IPS-18c (cell line): ENCODE results near the gene LHFPL2.

Source experiments
- H3K4me3 ChIP-seq: 2 replicates; pipeline ENCODE4 v1.7.0; 2013; ENCODE audit warnings: low read depth, mild to moderate bottlenecking, low read length, moderate library complexity; ENCODE audit not compliant: insufficient read depth
- H3K9me3 ChIP-seq: one replicate; pipeline ENCODE4 v1.6.1; 2013; ENCODE audit warnings: mild to moderate bottlenecking, low read length, moderate library complexity; ENCODE audit not compliant: control insufficient read depth, insufficient read depth

The LHFPL2 gene

DNA sequence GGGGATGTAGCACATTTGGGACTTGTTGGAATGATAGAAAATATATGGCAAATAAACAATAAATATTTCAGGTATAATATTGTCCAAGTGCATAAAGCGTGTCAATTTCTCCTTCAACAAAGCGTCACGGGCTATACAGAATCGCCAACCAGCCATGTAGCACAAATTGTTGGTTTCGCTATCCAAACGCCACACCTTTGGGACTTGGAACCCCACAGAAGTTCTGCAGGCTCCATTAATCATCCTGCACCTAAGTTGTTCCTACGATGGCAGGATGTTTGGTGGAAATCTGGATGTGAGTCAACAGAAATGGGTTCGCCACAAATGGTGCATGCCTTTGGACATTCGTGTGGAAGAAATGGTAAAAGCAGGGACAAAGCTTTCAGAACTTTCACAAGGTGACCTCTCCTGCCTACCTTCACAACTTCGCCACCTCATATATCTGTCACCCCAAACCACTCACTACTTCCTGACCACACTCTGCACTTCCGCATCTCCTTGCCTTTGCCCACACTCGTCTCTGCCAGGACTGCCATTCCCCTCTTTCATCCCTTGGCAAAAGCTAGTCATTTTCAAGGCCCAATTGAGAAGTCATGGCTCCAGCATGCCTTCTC, 95.7 kb downstream of the LHFPL2 start:
- Histone ChIP-seq H3K9me3 (no peaks in the 10 kb centered on the region), H3K4me3 (no peak overlapping the region)

DNA sequence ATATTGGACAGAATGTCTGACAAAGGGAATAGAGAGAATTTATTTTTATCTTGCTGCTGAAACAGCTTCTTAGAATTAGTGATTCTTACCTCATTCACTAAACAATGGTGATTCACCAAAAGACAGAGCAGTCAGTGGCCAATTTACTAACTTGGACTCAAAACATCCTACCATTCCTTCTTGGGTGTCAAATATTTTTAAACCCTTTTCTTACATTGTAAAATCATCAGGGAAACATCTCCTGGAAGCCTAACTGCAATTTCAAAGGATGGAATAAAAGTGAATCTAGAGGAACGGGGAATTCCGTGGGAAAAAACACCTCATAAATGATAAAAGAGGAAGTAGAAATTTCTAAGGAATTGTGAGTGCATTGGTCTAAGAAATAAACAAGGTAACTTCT, 97.7 kb downstream of the LHFPL2 start:
- Histone ChIP-seq H3K9me3 (no peaks in the 10 kb centered on the region), H3K4me3 (no peak overlapping the region)

DNA sequence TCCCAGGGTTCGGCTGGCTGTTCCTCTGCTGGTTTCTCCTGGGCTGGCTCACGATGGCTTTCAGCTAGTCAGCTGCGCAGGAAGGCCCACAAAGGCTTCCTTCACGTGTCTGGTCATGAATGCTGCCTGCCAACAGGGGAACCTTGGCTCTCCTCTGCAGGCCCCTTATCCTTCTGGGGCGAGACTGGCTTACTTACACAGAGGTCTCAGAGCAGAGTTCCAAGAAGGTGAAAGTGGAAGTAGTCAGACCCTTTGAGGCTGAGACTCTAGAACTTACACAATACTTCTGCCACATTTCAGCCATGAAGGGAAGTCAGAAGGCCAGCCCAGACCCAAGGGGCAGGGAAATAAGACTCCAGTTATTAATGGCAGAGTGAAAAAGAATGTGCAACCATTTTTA, 99.5 kb downstream of the LHFPL2 start:
- H3K4me3 ChIP-seq, result no peak overlapping the region

DNA sequence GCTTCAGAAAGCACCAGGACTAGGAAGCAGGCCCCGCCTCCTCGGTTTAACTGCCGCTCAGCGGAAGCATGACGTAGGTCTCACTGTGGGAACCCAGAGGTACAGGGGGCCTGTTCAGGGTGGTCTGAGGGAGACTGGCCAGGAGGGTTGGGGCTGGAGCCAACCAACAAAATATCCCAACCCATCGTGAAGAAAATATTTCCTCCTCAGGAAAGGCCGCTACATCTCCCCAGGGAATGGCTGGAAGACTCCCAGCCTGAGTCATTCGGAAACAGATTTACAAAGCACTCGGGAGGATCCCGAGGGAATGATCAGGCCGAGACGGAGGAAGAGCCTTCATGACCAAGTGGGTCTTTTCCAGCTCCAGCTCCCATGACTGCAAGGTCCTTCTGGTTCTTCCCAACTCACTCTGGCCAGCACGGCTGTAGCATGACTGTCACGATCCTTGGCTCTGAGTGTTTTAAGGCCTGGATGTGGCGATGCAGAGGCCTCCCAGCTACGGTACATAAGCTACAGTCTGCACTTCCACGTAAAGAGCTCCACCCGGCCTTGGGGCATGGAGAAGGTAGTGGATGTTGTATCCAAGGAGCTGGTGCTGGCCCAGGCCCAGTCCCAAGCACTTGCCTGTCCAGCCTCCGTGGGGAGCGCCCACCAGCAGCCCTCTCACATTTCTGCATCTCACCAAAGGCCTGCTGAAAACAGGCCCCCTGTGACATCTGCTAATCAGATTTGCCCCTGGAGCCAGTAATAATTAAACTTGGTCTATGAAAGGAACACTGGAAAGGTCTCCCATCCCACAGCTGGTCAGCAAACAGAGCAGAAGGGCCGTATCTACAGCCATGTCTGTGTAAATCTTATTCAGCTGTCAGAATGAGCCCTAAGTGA, 100.6 kb downstream of the LHFPL2 start:
- Histone ChIP-seq H3K4me3 (no peak overlapping the region), H3K9me3 (no peaks in the 10 kb centered on the region)

More for the DNA sequence above, 99.5 kb downstream of the LHFPL2 start:
- H3K9me3 ChIP-seq, result no peaks in the 10 kb centered on the region

DNA sequence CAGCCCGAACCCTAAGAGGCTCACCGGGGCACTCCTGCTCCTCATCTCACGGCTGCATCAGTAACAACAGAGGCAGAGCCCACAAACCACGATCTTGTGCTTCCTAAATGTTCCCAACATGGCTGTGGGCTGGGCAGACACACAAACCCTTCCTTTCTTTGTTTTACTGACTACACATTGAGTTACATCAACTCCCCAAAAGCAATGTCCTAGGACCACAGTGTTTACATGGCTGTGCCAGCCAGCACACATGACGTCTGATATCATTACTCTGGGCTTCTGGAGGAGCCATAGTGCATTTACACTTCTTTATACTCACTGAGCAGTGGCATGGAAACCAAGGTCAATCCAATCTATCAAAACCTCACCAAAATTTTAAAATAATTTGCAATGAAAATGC, 101.4 kb downstream of the LHFPL2 start:
- no peak overlapping the region for H3K4me3 ChIP-seq
- H3K9me3 ChIP-seq, result no peaks in the 10 kb centered on the region

DNA sequence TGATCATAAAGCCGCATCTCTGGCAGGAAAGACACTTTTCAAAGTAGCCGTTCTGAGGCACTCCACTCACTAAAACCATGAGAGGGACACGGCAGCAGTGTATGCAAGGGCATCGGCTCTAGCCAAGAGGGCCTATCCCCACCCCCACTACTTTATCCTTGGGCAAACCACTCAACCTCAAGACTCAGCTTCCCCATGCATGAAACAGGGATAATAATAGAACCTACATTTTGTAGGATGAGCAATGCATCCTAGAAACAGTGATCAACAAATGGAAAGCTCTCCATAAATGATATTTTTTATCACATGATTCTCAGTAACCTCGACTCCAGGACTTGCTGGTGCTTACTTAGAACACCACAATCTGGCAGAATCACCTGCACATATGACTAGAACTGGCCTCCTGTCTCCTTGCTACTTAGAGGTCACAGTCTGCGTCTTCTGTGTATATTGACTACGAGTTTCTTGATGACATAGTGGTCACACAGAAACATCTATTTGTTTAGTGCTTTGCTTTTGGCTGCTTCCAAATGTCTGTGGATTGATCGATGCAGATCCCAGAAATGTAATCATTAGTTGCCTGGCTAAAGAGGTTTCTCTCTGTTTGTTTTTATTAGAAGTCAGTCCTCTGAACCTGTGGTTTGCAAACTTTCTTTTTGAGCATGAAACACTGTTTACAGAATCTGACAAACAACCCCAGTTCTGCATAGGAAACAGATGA, 102.1 kb downstream of the LHFPL2 start:
- no peaks in the 10 kb centered on the region for H3K9me3 ChIP-seq
- no peak overlapping the region for H3K4me3 ChIP-seq

DNA sequence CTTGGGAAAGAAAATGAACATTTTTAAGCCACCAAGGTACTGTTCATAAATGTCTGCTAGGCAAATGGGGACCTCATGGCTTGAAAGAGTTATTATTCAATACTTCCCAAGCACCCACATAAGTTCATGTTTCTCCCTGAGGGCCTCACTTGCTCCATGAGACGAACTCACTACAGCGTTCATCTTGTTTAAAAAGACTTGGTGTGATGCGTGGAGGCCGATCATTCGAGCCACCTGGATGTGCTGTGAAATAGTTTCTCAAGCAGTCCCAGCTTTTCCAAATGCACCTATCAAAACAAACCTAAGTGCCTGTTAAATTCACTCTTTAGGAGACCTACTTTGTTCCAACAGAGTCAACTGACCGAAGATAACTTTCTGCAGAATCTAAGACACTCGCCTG, 103.2 kb downstream of the LHFPL2 start:
- Histone ChIP-seq H3K4me3 (no peak overlapping the region), H3K9me3 (no peaks in the 10 kb centered on the region)

DNA sequence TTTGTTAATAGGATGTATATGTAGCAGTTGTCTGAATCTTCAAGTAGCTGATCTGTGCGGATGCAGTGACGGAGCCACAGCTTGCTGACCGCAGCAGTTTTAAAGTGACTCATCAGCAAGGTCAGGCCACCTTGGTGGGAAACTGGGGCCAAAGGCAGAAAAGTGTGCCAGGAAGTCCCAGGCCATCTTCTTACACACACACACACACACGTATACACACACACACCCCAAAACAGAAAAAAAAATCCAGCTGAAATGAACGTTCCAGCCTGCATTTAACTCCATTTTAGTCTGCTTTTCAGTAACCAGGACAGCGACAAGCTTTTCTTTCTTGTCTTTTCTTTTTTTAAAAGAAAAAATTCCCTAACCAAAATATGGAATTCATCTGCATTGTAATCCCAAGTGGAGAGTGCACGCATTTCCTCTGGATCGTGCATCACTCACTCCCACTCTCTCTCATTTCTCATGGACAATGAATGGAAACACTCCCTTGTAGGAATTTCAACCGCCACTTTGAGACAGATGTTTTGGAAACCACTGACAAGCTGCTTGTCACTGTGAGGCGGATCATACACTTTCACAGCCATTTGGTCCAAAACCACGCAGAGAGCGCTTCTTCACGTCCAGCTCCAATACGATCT, 103.9 kb downstream of the LHFPL2 start:
- Histone ChIP-seq H3K4me3 (no peak overlapping the region), H3K9me3 (no peaks in the 10 kb centered on the region)

DNA sequence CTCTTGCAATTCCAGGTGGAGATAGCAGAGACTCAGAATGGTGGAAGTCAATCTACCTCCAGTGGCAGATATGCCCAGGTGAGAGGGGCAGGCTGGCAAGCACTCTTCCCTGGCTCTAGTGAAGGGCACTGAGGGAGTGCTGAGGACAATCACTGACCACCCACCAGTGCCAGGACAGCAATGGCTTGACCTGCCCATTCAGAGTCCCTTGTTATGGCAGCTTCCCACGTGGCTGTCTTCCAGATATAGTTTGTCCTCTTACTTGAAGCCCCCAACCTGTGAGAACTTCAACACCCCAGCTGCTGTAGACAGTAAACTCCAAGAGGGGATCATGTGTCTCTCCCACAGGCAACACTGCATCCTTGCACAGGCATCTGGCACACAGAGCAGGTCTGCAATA, 104.7 kb downstream of the LHFPL2 start:
- H3K9me3 ChIP-seq, result no peaks in the 10 kb centered on the region
- H3K4me3 ChIP-seq, result no peak overlapping the region

DNA sequence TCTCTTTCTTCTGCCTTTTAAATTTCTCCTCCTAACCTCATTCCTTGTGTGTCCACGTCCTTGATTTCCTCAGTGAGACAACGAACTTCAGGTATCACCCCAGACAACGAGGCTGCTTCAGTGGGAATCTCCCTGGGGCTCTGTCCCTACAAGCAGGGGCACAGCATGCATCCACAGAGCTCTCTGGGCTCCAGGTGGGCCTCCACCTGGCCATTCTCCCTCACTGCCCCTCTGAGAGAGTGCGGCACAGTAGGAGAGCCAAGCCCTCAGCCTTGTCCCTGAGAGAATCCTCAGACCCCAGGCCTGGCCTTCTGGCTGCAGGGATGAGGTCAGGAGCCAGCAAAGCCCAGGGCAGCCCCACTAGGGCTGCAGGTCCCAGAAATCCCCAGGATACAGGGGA, 105.3 kb downstream of the LHFPL2 start:
- no peak overlapping the region for H3K4me3 ChIP-seq
- H3K9me3 ChIP-seq, result no peaks in the 10 kb centered on the region

DNA sequence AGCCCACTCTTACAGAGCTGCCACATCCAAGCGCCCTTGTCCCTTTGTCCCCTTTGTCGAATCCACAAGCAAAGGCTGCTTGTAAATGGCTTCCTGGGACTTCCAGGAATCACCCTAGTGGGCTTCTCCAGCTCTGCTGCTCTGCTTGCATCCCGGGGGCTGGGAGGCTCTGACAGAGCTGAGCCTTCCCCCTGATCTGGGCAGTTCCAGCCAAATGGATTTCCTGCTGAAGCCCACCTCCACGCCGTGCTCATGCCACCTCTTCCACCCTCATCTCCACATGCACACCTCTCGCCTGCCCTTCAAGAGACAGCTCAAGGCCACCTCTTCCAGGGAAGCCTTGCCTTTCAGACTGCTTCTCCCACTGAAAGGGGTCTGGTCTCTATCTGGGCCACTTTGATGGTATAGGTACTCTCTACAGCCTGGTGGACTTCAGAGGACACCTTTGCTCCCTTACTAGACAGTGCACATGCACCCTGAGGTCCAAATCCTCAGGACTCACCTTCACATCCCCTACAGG, 106.2 kb downstream of the LHFPL2 start:
- Histone ChIP-seq H3K4me3 (no peak overlapping the region), H3K9me3 (no peaks in the 10 kb centered on the region)

DNA sequence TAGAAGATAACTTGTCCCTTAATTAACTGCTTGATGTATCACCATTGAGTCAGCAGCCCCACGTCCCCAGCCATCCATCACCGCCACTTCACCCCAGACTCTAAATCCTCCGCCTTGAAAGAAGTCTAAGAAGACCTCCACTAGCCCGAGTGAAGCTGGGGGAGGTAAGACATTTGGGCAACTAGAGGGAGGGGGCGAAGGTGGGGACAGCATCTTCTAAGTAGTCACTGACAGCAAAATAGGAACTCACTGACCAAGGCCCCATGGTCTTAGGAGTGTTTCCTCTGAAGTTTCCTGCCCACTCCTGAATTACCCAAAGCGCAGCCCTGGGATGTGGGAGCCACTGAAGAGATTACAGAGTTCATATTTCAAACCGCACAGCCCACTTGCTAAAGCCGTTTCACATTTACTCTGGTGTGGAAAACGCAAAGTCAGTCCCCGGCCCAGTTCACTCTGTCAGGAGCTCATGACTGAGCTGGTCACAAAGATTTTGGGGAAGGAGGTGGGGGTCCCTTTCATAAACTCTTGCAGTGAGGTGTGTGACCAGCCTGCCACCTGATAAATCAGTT, 107.4 kb downstream of the LHFPL2 start:
- Histone ChIP-seq H3K9me3 (no peaks in the 10 kb centered on the region), H3K4me3 (no peak overlapping the region)

DNA sequence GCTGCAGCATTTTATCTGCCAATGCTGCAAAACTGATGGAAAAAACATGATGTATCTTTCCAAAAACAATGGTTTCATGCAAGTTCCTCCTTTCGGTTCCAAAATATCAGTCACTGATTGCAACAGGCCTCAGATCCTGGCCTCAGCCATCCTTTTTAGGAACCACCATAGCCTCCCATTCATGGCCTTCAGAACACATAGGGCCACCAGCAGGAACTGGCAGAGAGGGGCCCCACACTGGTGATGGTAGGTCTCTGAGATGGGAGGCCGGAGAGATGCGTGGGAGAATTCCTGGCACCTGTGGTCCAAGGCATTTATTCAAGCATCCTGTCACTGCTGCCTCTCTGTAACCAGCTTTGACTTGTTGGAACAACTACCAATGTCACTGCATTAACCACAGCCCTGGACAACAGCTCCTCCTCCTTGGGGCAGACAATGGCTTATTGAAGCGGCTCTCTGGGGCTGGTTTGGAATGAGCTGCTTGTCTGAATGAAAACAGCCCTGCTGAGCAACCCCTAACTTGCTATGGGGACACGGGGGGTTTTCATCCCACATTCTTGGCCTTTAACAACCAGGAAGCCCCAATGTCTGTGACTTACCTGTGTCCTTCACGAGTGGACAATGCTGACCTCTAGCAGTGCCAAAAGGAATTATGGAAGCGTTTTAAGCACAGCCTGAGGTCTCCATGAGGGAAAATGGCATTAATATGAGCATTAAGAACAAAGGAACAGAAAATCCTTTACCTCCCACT, 108.1 kb downstream of the LHFPL2 start:
- no peak overlapping the region for H3K4me3 ChIP-seq
- no peaks in the 10 kb centered on the region for H3K9me3 ChIP-seq

DNA sequence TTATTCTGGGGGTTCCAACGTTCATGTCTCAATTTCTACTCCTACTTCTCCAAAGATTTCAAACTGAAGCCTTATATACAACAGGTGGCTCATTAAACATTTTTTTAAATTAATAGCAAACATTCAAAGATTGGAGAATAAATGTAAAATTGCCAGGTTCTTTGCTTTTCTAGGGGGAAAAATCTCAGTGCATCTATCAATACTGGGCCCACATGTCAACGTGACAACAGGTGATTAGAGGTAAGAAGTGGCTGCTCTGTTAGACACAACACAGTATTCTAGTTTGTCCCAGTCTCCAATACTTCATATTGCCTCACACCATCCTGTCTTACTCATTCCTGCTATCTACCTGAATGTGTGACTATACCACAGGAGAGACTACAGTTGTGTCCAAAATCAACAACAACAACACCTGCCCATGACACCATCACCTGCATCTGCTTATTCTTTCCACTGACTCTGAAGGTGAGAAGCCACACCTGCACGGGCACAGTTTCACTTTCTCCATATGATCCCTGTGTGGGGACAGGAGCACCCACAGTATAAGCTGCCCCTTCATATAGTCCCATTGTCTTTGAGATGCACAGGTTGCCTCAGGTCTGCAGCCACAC, 110.2 kb downstream of the LHFPL2 start:
- H3K4me3 ChIP-seq, result no peak overlapping the region

DNA sequence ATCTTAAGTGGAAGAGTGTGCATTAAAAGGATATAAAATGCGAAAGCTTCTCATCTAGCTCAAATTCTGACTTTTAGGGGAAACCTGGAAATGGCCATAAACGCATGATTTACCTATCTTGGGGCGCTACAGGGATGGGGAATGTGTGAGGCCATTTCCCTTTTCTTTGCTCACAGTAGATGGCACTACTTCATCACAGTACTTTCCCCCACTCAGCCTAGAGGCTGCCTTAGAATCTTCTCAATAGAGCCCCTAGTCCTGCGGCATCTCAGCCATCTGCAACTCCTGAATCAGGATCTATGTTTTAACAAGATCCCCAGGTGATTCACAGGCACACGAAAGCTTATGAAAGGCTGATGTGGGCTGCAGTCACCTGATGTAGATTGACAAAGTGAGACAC, 110.8 kb downstream of the LHFPL2 start:
- no peaks in the 10 kb centered on the region for H3K9me3 ChIP-seq
- no peak overlapping the region for H3K4me3 ChIP-seq

More for the DNA sequence above, 110.2 kb downstream of the LHFPL2 start:
- H3K9me3 ChIP-seq, result no peaks in the 10 kb centered on the region

DNA sequence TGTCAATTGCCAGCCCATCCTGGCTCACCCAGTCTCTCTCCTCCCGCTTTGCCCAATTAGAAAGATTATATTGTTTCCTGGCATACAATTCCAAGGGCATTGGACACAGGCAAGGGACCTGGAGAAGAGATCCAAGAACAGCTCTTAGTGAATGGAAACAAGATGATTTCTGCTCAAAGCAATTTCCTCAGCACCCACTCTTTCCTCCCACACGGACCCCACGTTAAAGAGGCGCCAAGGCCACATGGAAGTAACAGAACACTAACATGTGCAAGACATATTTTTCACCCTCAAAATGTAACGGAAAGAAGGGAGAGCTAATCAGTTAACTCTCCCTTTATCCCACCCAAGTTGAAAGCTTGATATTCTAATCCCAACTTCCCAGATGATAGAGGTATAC, 111.2 kb downstream of the LHFPL2 start:
- H3K9me3 ChIP-seq, result no peaks in the 10 kb centered on the region

More for the DNA sequence above, 111.2 kb downstream of the LHFPL2 start:
- no peak overlapping the region for H3K4me3 ChIP-seq
